Liver (tissue), 9 donors: ENCODE results near the gene OSER1. TPM values are rescaled to one million over a fixed set of nuclear protein-coding genes. Genes with fewer than 3 reads are reported as not detected.

Experiments used
- DNase-seq: peaks from one replicate; pipeline ENCODE4 v3.0.0-alpha.2; 2017; ENCODE audit warnings: low spot score
- H3K27ac ChIP-seq, 2 donors: one replicate each; pipeline ENCODE4 v1.7.0; 2013; ENCODE audit warnings: inconsistent platforms in 2 of 2, low read length in 2 of 2, control low read depth in 1 of 2, low read depth in 1 of 2, mild to moderate bottlenecking in 1 of 2
- H3K27me3 ChIP-seq, 4 donors: one replicate each; pipeline versions ENCODE4 v1.6.1 to v1.7.0; 2013; ENCODE audit warnings: low read length in 3 of 4, inconsistent platforms in 1 of 4, mild to moderate bottlenecking in 1 of 4, moderate library complexity in 1 of 4; ENCODE audit not compliant: control insufficient read depth in 4 of 4, insufficient read depth in 4 of 4
- H3K36me3 ChIP-seq, 4 donors: one replicate each; pipeline versions ENCODE4 v1.6.1 to v1.7.0; 2013; ENCODE audit warnings: low read length in 3 of 4, mild to moderate bottlenecking in 3 of 4, low read depth in 1 of 4, moderate library complexity in 1 of 4; ENCODE audit not compliant: control insufficient read depth in 4 of 4, insufficient read depth in 3 of 4
- H3K4me1 ChIP-seq, 4 donors: one replicate each; pipeline versions ENCODE4 v1.6.1 to v1.7.0; 2013; ENCODE audit warnings: low read length in 3 of 4, mild to moderate bottlenecking in 3 of 4, moderate library complexity in 1 of 4; ENCODE audit not compliant: control insufficient read depth in 4 of 4, insufficient read depth in 4 of 4
- H3K4me3 ChIP-seq, 3 donors: one replicate each; pipeline versions ENCODE4 v1.6.1 to v1.7.0; 2013; ENCODE audit warnings: low read length in 3 of 3, control low read depth in 1 of 3, low read depth in 1 of 3, mild to moderate bottlenecking in 1 of 3
- H3K9ac ChIP-seq, 2 donors: one replicate each; pipeline ENCODE4 v1.7.0; 2013; ENCODE audit warnings: low read length in 2 of 2, mild to moderate bottlenecking in 2 of 2, moderate library complexity in 2 of 2, control low read depth in 1 of 2, low read depth in 1 of 2
- H3K9me3 ChIP-seq, 4 donors: one replicate each; pipeline versions ENCODE4 v1.6.1 to v1.7.0; 2013; ENCODE audit warnings: low read length in 3 of 4; ENCODE audit not compliant: control insufficient read depth in 4 of 4
- ATF3 ChIP-seq: IDR thresholded peaks from 2 replicates; pipeline ENCODE4 v1.6.1; 2016; ENCODE audit warnings: antibody characterized with exemption
- EGR1 ChIP-seq, 2 donors: IDR thresholded peaks; 2 replicates each; pipeline ENCODE4 v1.6.1; 2016 to 2018; ENCODE audit warnings: antibody characterized with exemption in 2 of 2, low read depth in 2 of 2
- FOXA1 ChIP-seq: IDR thresholded peaks from 2 replicates; pipeline ENCODE4 v1.6.1; 2016; ENCODE audit warnings: antibody characterized with exemption
- FOXA2 ChIP-seq: IDR thresholded peaks from 2 replicates; pipeline ENCODE4 v1.6.1; 2016; ENCODE audit warnings: antibody characterized with exemption
- GABPA ChIP-seq, 2 donors: IDR thresholded peaks in 1 of 2; conservative IDR thresholded peaks in 1 of 2; 2 replicates each; pipeline ENCODE4 v1.6.1; 2016; ENCODE audit warnings: antibody characterized with exemption in 2 of 2, mild to moderate bottlenecking in 1 of 2, moderate library complexity in 1 of 2
- HNF4A ChIP-seq, 2 donors: conservative IDR thresholded peaks; 2 replicates each; pipeline ENCODE4 v1.6.1; 2016; ENCODE audit warnings: antibody characterized with exemption in 2 of 2, mild to moderate bottlenecking in 2 of 2
- HNF4G ChIP-seq: IDR thresholded peaks from 2 replicates; pipeline ENCODE4 v1.6.1; 2016; ENCODE audit warnings: antibody characterized with exemption
- JUND ChIP-seq, 2 donors: IDR thresholded peaks; 2 replicates each; pipeline ENCODE4 v1.6.1; 2016; ENCODE audit warnings: antibody characterized with exemption in 2 of 2
- MAX ChIP-seq: IDR thresholded peaks from 2 replicates; pipeline ENCODE4 v1.6.1; 2016; ENCODE audit warnings: antibody characterized with exemption
- NR2F2 ChIP-seq: IDR thresholded peaks from 2 replicates; pipeline ENCODE4 v1.6.1; 2016; ENCODE audit warnings: antibody characterized with exemption
- RAD21 ChIP-seq, 2 donors: IDR thresholded peaks; 2 replicates each; pipeline ENCODE4 v1.6.1; 2016; ENCODE audit warnings: antibody characterized with exemption in 2 of 2, mild to moderate bottlenecking in 2 of 2
- RXRA ChIP-seq, 2 donors: IDR thresholded peaks; 2 replicates each; pipeline ENCODE4 v1.6.1; 2017 to 2018; ENCODE audit warnings: antibody characterized with exemption in 2 of 2, mild to moderate bottlenecking in 1 of 2
- SP1 ChIP-seq: IDR thresholded peaks from 2 replicates; pipeline ENCODE4 v1.6.1; 2018; ENCODE audit warnings: antibody characterized with exemption, mild to moderate bottlenecking
- TAF1 ChIP-seq: conservative IDR thresholded peaks from 2 replicates; pipeline ENCODE4 v1.6.1; 2016; ENCODE audit warnings: antibody characterized with exemption, mild to moderate bottlenecking
- YY1 ChIP-seq: IDR thresholded peaks from 2 replicates; pipeline ENCODE4 v1.6.1; 2016; ENCODE audit warnings: antibody characterized with exemption, mild to moderate bottlenecking
- WGBS: extraction: QIAGEN DNeasy Blood & Tissue Kit; methylation state at CpG from one replicate; pipeline ENCODE4 v1.1.7; 2013; 5-methylcytosine and 5-hydroxymethylcytosine counted together
- polyA plus RNA-seq, 2 donors: library from polyadenylated mRNA; stranded (reverse) in 1 of 2; unstranded in 1 of 2; fragments of 200-250 nt in 1 of 2; fragments of >200 nt in 1 of 2; fragmentation: Nextera tagmentation in 1 of 2; extraction: Ambion mirVana in 1 of 2; gene quantifications; one replicate each; pipeline versions ENCODE4 v1.2.1 to v1.2.3, GENCODE V29; 2013 to 2015
- total RNA-seq, 2 donors: library from RNA; depleted of rRNA; stranded (reverse); fragments of >200 nt; gene quantifications; one replicate each; pipeline ENCODE4 v1.2.3, GENCODE V29; 2014
- TF ChIP-seq, protein P1 (sequence below): IDR thresholded peaks from 2 replicates; pipeline ENCODE4 v1.6.1; 2016; ENCODE audit warnings: antibody characterized with exemption
- TF ChIP-seq, protein P2 (sequence below): IDR thresholded peaks from 2 replicates; pipeline ENCODE4 v1.6.1; 2016; ENCODE audit warnings: antibody characterized with exemption, mild to moderate bottlenecking
- TF ChIP-seq, protein P3 (sequence below): fragments of 150-350 bp; IDR thresholded peaks from 2 replicates; pipeline ENCODE4 v1.5.1; 2017; ENCODE audit warnings: improper control_type of control experiment, low read depth, low read length; ENCODE audit not compliant: missing input control
- donor health status: healthy.
- donor health status: healthy.
- donor health status: healthy.
- donor health status: healthy.
- donor health status: healthy.

The OSER1 gene
- total and polyA plus RNA-seq, 4 donors: 12.6 to 20.2 (median 14.6) TPM

GRCh38 chr20:44188752-44189151 lies 21.8 kb downstream of the OSER1 start:
- H3K9me3 ChIP-seq: no peaks in the 10 kb centered on the region
- no peaks in the 10 kb centered on the region for H3K36me3 ChIP-seq
- DNase-seq: no peak
- no peak overlapping the region for H3K4me3 ChIP-seq
- 67% methylated on average over 6 of the region's 6 CpGs for WGBS
- peaks cover 0 to 5% (median 2%) of the 10 kb centered on the region in 4 donors for H3K4me1 ChIP-seq
- H3K27ac ChIP-seq: no peak overlapping the region
- TF ChIP-seq RAD21 (IDR thresholded peaks at IDR 0.05) (no peak), FOXA1 (no peak), JUND (IDR thresholded peaks at IDR 0.05) (no peak), HNF4G (no peak), GABPA (IDR thresholded peaks at IDR 0.05 in 1 of 2, conservative IDR thresholded peaks at IDR 0.05 in 1 of 2) (no peak), FOXA2 (no peak), EGR1 (IDR thresholded peaks at IDR 0.05; ENCODE audit: low read depth in 2 of 2) (no peak), SP1 (no peak), TAF1 (no peak), HNF4A (conservative IDR thresholded peaks at IDR 0.05) (no peak), YY1 (no peak), RXRA (IDR thresholded peaks at IDR 0.05) (no peak), MAX (no peak), NR2F2 (no peak), ATF3 (no peak)
- TF ChIP-seq, protein P1, sequence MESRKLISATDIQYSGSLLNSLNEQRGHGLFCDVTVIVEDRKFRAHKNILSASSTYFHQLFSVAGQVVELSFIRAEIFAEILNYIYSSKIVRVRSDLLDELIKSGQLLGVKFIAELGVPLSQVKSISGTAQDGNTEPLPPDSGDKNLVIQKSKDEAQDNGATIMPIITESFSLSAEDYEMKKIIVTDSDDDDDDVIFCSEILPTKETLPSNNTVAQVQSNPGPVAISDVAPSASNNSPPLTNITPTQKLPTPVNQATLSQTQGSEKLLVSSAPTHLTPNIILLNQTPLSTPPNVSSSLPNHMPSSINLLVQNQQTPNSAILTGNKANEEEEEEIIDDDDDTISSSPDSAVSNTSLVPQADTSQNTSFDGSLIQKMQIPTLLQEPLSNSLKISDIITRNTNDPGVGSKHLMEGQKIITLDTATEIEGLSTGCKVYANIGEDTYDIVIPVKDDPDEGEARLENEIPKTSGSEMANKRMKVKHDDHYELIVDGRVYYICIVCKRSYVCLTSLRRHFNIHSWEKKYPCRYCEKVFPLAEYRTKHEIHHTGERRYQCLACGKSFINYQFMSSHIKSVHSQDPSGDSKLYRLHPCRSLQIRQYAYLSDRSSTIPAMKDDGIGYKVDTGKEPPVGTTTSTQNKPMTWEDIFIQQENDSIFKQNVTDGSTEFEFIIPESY: no peak
- TF ChIP-seq, protein P2, sequence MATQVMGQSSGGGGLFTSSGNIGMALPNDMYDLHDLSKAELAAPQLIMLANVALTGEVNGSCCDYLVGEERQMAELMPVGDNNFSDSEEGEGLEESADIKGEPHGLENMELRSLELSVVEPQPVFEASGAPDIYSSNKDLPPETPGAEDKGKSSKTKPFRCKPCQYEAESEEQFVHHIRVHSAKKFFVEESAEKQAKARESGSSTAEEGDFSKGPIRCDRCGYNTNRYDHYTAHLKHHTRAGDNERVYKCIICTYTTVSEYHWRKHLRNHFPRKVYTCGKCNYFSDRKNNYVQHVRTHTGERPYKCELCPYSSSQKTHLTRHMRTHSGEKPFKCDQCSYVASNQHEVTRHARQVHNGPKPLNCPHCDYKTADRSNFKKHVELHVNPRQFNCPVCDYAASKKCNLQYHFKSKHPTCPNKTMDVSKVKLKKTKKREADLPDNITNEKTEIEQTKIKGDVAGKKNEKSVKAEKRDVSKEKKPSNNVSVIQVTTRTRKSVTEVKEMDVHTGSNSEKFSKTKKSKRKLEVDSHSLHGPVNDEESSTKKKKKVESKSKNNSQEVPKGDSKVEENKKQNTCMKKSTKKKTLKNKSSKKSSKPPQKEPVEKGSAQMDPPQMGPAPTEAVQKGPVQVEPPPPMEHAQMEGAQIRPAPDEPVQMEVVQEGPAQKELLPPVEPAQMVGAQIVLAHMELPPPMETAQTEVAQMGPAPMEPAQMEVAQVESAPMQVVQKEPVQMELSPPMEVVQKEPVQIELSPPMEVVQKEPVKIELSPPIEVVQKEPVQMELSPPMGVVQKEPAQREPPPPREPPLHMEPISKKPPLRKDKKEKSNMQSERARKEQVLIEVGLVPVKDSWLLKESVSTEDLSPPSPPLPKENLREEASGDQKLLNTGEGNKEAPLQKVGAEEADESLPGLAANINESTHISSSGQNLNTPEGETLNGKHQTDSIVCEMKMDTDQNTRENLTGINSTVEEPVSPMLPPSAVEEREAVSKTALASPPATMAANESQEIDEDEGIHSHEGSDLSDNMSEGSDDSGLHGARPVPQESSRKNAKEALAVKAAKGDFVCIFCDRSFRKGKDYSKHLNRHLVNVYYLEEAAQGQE: no peak
- TF ChIP-seq, protein P3, sequence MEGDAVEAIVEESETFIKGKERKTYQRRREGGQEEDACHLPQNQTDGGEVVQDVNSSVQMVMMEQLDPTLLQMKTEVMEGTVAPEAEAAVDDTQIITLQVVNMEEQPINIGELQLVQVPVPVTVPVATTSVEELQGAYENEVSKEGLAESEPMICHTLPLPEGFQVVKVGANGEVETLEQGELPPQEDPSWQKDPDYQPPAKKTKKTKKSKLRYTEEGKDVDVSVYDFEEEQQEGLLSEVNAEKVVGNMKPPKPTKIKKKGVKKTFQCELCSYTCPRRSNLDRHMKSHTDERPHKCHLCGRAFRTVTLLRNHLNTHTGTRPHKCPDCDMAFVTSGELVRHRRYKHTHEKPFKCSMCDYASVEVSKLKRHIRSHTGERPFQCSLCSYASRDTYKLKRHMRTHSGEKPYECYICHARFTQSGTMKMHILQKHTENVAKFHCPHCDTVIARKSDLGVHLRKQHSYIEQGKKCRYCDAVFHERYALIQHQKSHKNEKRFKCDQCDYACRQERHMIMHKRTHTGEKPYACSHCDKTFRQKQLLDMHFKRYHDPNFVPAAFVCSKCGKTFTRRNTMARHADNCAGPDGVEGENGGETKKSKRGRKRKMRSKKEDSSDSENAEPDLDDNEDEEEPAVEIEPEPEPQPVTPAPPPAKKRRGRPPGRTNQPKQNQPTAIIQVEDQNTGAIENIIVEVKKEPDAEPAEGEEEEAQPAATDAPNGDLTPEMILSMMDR: no peak
- no peak overlapping the region for H3K9ac ChIP-seq
- peaks cover 0 to 3% (median 1%) of the 10 kb centered on the region in 4 donors for H3K27me3 ChIP-seq
